DOHH2 (cell line): ENCODE results near the gene CNIH2.

Experiments
- H3F3A ChIP-seq: fragments of 200-600 bp; sonication (generic), shearing (Covaris generic); 2 replicates; pipeline ENCODE4 v1.6.0; 2016; ENCODE audit warnings: antibody characterized with exemption, mild to moderate bottlenecking; ENCODE audit not compliant: control insufficient read depth, insufficient read depth
- H3K27ac ChIP-seq: fragments of 200-600 bp; sonication (generic); 2 replicates; pipeline ENCODE4 v1.5.1; 2014; ENCODE audit warnings: low read depth, mild to moderate bottlenecking, low read length, moderate library complexity
- H3K27me3 ChIP-seq: fragments of 200-600 bp; sonication (generic); 2 replicates; pipeline ENCODE4 v1.6.1; 2014; ENCODE audit warnings: mild to moderate bottlenecking, low read length, mixed read lengths; ENCODE audit not compliant: control insufficient read depth
- H3K36me3 ChIP-seq: fragments of 200-600 bp; sonication (generic); 2 replicates; pipeline ENCODE4 v1.6.1; 2014; ENCODE audit warnings: mild to moderate bottlenecking, low read length, moderate library complexity, mixed read lengths; ENCODE audit not compliant: control insufficient read depth
- H3K4me1 ChIP-seq: fragments of 200-600 bp; sonication (generic); 2 replicates; pipeline ENCODE4 v1.6.1; 2014; ENCODE audit warnings: mild to moderate bottlenecking, low read length, mixed read lengths; ENCODE audit not compliant: control insufficient read depth
- H3K4me2 ChIP-seq: fragments of 200-600 bp; sonication (generic); 2 replicates; pipeline ENCODE4 v1.6.0; 2014; ENCODE audit warnings: mild to moderate bottlenecking, low read length, moderate library complexity
- H3K4me3 ChIP-seq: fragments of 200-600 bp; sonication (generic); 2 replicates; pipeline ENCODE4 v1.5.1; 2014; ENCODE audit warnings: mild to moderate bottlenecking, low read length, mixed read lengths
- H3K79me2 ChIP-seq: fragments of 200-600 bp; sonication (generic); 2 replicates; pipeline ENCODE4 v1.6.1; 2014; ENCODE audit warnings: mild to moderate bottlenecking, low read length, mixed read lengths; ENCODE audit not compliant: control insufficient read depth
- H3K9me2 ChIP-seq: fragments of 200-600 bp; sonication (generic); replicated peaks from 2 replicates; pipeline ENCODE4 v1.6.1; 2014; ENCODE audit warnings: mild to moderate bottlenecking, low read length, mixed read lengths; ENCODE audit not compliant: control insufficient read depth
- H3K9me3 ChIP-seq: fragments of 200-600 bp; sonication (generic); 2 replicates; pipeline ENCODE4 v1.6.1; 2014; ENCODE audit warnings: antibody characterized with exemption, low read length, mixed read lengths; ENCODE audit not compliant: control insufficient read depth, insufficient read depth
- H4K20me1 ChIP-seq: fragments of 200-600 bp; sonication (generic); 2 replicates; pipeline ENCODE4 v1.6.0; 2014; ENCODE audit warnings: low read depth, mild to moderate bottlenecking, antibody characterized with exemption, low read length, moderate library complexity; ENCODE audit not compliant: control insufficient read depth, insufficient read depth
- CTCF ChIP-seq: fragments of 200-600 bp; sonication (generic); IDR thresholded peaks from one replicate; pipeline ENCODE4 v1.5.1; 2014; ENCODE audit warnings: antibody characterized with exemption, mild to moderate bottlenecking, low read depth, low read length; ENCODE audit not compliant: poor library complexity, severe bottlenecking
- EZH2phosphoT487 ChIP-seq: fragments of 200-600 bp; sonication (generic); IDR thresholded peaks from 2 replicates; pipeline ENCODE4 v1.6.1; 2017; ENCODE audit warnings: borderline replicate concordance, mild to moderate bottlenecking, antibody characterized with exemption, low read length, moderate library complexity, mixed read lengths

Gene CNIH2

GRCh38 chr11:66330931-66331330, 53.0 kb downstream of the CNIH2 start:
- Histone ChIP-seq H3K27ac (no peak overlapping the region), H4K20me1 (no peaks in the 10 kb centered on the region), H3F3A (no peaks in the 10 kb centered on the region), H3K4me3 (no peak overlapping the region), H3K27me3 (no peaks in the 10 kb centered on the region), H3K9me2 (no peaks in the 10 kb centered on the region), H3K36me3 (no peaks in the 10 kb centered on the region), H3K4me2 (no peak overlapping the region), H3K4me1 (peaks cover 32% of the 10 kb centered on the region), H3K79me2 (no peaks in the 10 kb centered on the region), H3K9me3 (no peaks in the 10 kb centered on the region)
- TF ChIP-seq CTCF = no peak
- no peak for TF ChIP-seq EZH2phosphoT487

- no peaks in the 10 kb centered on the region for H3K27me3 ChIP-seq
- peaks cover 31% of the 10 kb centered on the region for H3K4me1 ChIP-seq
- no peaks in the 10 kb centered on the region for H3K79me2 ChIP-seq
- no peak overlapping the region for H3K27ac ChIP-seq
- no peaks in the 10 kb centered on the region for H3K9me3 ChIP-seq
- H3K4me3 ChIP-seq = no peak overlapping the region
- TF ChIP-seq CTCF (no peak), EZH2phosphoT487 (no peak)
- no peak overlapping the region for H3K4me2 ChIP-seq
- no peaks in the 10 kb centered on the region for H3K9me2 ChIP-seq
- H3K36me3 ChIP-seq = peaks cover 2% of the 10 kb centered on the region; the same call in 1 of the 2 replicates
- H4K20me1 ChIP-seq = no peaks in the 10 kb centered on the region
- H3F3A ChIP-seq = no peaks in the 10 kb centered on the region
Observed at GRCh38 chr11:66331542-66332370, 53.8 kb downstream of the CNIH2 start.

- Histone ChIP-seq H4K20me1 (no peaks in the 10 kb centered on the region), H3K9me3 (no peaks in the 10 kb centered on the region), H3K36me3 (peaks cover 9% of the 10 kb centered on the region), H3K4me3 (no peak overlapping the region), H3K4me2 (no peak overlapping the region), H3K27me3 (no peaks in the 10 kb centered on the region), H3K79me2 (no peaks in the 10 kb centered on the region), H3F3A (no peaks in the 10 kb centered on the region), H3K27ac (no peak overlapping the region), H3K4me1 (peaks cover 24% of the 10 kb centered on the region), H3K9me2 (no peaks in the 10 kb centered on the region)
- TF ChIP-seq CTCF (no peak), EZH2phosphoT487 (no peak)
Observed at GRCh38 chr11:66332371-66333219, 54.6 kb downstream of the CNIH2 start.
